Uterus (tissue), 4 donors: ENCODE data around the gene AKT3. TPM values are rescaled to one million over a fixed set of nuclear protein-coding genes. Genes with fewer than 3 reads are reported as not detected.

ENCODE experiments used
- DNase-seq, 2 donors: peaks; one replicate each; pipeline ENCODE4 v3.0.0-alpha.2; 2019 to 2020
- H3K27ac ChIP-seq, 2 donors: fragments of 200-600 bp; sonication (generic); 1 replicate in 1 of 2; 2 replicates in 1 of 2; pipeline ENCODE4 v1.5.1; 2016 to 2018
- H3K27me3 ChIP-seq, 2 donors: fragments of 200-600 bp; sonication (generic); one replicate each; pipeline ENCODE4 v1.5.1; 2018 to 2019; ENCODE audit warnings: control low read depth in 1 of 2
- H3K36me3 ChIP-seq, 2 donors: fragments of 200-600 bp; sonication (generic); one replicate each; pipeline ENCODE4 v1.5.1; 2019; ENCODE audit warnings: control low read depth in 1 of 2
- H3K4me1 ChIP-seq, 2 donors: fragments of 200-600 bp; sonication (generic); one replicate each; pipeline ENCODE4 v1.5.1; 2018 to 2019; ENCODE audit warnings: control low read depth in 1 of 2
- H3K4me3 ChIP-seq, 2 donors: fragments of 200-600 bp; sonication (generic); 1 replicate in 1 of 2; 2 replicates in 1 of 2; pipeline ENCODE4 v1.5.1; 2018 to 2019; ENCODE audit warnings: mild to moderate bottlenecking in 1 of 2
- H3K9me3 ChIP-seq, 2 donors: fragments of 200-600 bp; sonication (generic); one replicate each; pipeline ENCODE4 v1.5.1; 2019; ENCODE audit warnings: control low read depth in 1 of 2
- CTCF ChIP-seq, 4 experiments: fragments of 200-600 bp in 2 of 4; fragments of 450-650 bp in 2 of 4; sonication (generic) in 2 of 4; IDR thresholded peaks; one replicate each; pipeline ENCODE4 v1.5.1; 2016 to 2019; ENCODE audit warnings: antibody characterized with exemption in 4 of 4, mild to moderate bottlenecking in 2 of 4, moderate library complexity in 1 of 4
- POLR2A ChIP-seq, 2 donors: fragments of 450-650 bp; IDR thresholded peaks; one replicate each; pipeline ENCODE4 v1.6.1; 2016; ENCODE audit warnings: antibody characterized with exemption in 2 of 2, mild to moderate bottlenecking in 1 of 2, moderate library complexity in 1 of 2
- intact Hi-C: fragments of 100-400 bp; cut with DNase I; formaldehyde crosslinking; loops from one replicate; pipeline ENCODE4 v1.15.1; 2023; ENCODE audit warnings: low total_unique reads
- total RNA-seq, 4 donors: library from RNA; depleted of rRNA in 3 of 4; stranded (reverse); fragments of >200 nt in 3 of 4; gene quantifications; one replicate each; pipeline versions ENCODE4 v1.1.0 to v1.2.4, GENCODE V29; 2014 to 2023
- donor health status: DM: yes; HTN: yes; CAD: no.

AKT3 gene
- total RNA-seq, 4 donors from 2014 or later, result 39.2 to 227 (median 97.6) TPM

- H3K4me1 ChIP-seq, result no peaks in the 10 kb centered on the region
- no peak overlapping the region for H3K27ac ChIP-seq
- intact Hi-C loops, result no loop called here
- no peak for DNase-seq
- no peaks in the 10 kb centered on the region for H3K9me3 ChIP-seq
- H3K36me3 ChIP-seq, result no peaks in the 10 kb centered on the region
- H3K4me3 ChIP-seq, result no peak overlapping the region
- no peak for TF ChIP-seq CTCF (IDR thresholded peaks at IDR 0.05)
- TF ChIP-seq POLR2A (IDR thresholded peaks at IDR 0.05), result no peak
- no peaks in the 10 kb centered on the region for H3K27me3 ChIP-seq
These were observed 355.2 kb downstream of the AKT3 start for GRCh38 chr1:243494741-243495431.

- intact Hi-C loops, result no loop called here
- no peak overlapping the region for H3K4me3 ChIP-seq
- no peak overlapping the region for H3K27ac ChIP-seq
- DNase-seq, result no peak
- no peaks in the 10 kb centered on the region for H3K36me3 ChIP-seq
- H3K4me1 ChIP-seq, result no peaks in the 10 kb centered on the region
- no peaks in the 10 kb centered on the region for H3K9me3 ChIP-seq
- TF ChIP-seq POLR2A (IDR thresholded peaks at IDR 0.05), result no peak
- no peak for TF ChIP-seq CTCF (IDR thresholded peaks at IDR 0.05)
- no peaks in the 10 kb centered on the region for H3K27me3 ChIP-seq
These were observed 356.6 kb downstream of the AKT3 start for GRCh38 chr1:243493156-243494129.

- peak overlapping the region; percentile 22 to 52 for H3K27ac ChIP-seq
- intact Hi-C loops, result no loop called here
- no peaks in the 10 kb centered on the region for H3K36me3 ChIP-seq
- TF ChIP-seq POLR2A (IDR thresholded peaks at IDR 0.05) (no peak), CTCF (IDR thresholded peaks at IDR 0.05) (no peak)
- no peaks in the 10 kb centered on the region for H3K27me3 ChIP-seq
- DNase-seq, result no peak
- no peak overlapping the region for H3K4me3 ChIP-seq
- no peaks in the 10 kb centered on the region for H3K4me1 ChIP-seq
- H3K9me3 ChIP-seq, result no peaks in the 10 kb centered on the region
These were observed 359.0 kb downstream of the AKT3 start for GRCh38 chr1:243490748-243491686.

- H3K27ac ChIP-seq, result no peak overlapping the region
- H3K9me3 ChIP-seq, result no peaks in the 10 kb centered on the region
- DNase-seq, result no peak
- no peaks in the 10 kb centered on the region for H3K36me3 ChIP-seq
- H3K27me3 ChIP-seq, result no peaks in the 10 kb centered on the region
- H3K4me3 ChIP-seq, result no peak overlapping the region
- no peak for TF ChIP-seq CTCF (IDR thresholded peaks at IDR 0.05)
- no peak for TF ChIP-seq POLR2A (IDR thresholded peaks at IDR 0.05)
- intact Hi-C loops, result no loop called here
- no peaks in the 10 kb centered on the region for H3K4me1 ChIP-seq
These were observed 360.1 kb downstream of the AKT3 start for GRCh38 chr1:243489681-243490546.
